ENCODE measurements around the gene IMP3. TPM values are rescaled to one million over a fixed set of nuclear protein-coding genes. Genes with fewer than 3 reads are reported as not detected.
A peak's percentile ranks its signal among the peaks of the same experiment; 100 is the strongest.

IMP3 gene
- total and polyA plus RNA-seq, 9 of the 15 experiments (the other 6 are each of a cell fraction or from before 2014, with no cell fraction given), result 14.5 to 160 (median 74.4) TPM

DNA sequence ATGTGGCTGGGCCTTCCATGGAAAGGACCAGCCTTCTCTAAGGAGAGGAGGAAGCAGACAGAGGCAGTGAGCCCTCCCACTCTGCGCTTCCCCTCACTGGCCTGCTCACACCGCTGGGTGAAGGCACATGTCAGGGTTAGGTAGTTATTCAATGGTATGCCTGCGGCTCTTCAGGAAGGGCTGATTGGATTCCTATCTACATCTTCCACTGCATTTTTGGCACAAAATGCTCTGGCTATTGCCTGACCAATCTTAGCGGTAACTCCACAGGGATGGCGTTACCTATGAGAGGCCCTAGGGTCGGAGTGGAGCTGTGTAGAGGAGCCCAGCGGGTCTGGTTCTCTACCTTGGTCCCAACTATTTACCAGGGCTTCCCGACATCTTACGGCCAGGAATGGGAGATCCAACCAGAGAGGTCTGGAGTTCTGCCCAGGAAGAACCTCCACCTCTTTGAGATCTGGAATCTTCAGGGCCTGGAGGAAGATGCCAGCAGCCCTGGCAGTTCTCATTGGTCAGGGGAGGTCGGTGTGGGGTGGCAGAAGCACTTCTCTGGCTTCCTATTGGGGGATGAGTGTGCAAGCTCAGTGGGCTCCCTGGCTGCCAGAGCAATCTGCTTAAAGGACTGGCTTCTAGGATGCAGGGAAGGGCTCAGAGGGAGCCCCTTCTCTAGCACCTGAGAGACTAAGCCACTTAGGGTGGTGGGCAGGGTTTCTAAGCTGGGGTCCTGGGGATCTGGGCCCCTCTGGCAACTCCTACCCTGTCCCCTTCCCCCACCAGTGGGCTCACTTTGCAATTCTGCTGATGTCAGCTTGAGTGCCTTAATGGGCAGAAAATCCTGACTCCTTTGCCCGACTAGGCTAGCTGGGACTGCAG lies 31.9 kb upstream of the IMP3 start (continued):
- TF ChIP-seq MYC (IDR thresholded peaks at IDR 0.05; ENCODE audit: low read depth, low read length) (no peak), MYC (CRISPR knock-in tag; IDR thresholded peaks at IDR 0.05; ENCODE audit: borderline replicate concordance, low read depth) (no peak)

- intact Hi-C loops (cut with micrococcal nuclease) (no loop called here), in situ Hi-C loops (cut with MboI) (loop anchor here (10.0 kb wide), 1 partner anchor 645 kb away; the partner anchor contains the start of gene PPCDC)
- no peak overlapping the region for H2AFZ ChIP-seq (ENCODE audit: low read depth, low read length)
- no TSS peak for BruUV-seq (replicated peaks)
- H4K20me1 ChIP-seq (replicated peaks; ENCODE audit: control insufficient read depth, insufficient read depth, low read length), result peaks cover 6% of the 10 kb centered on the region
- H3K27ac ChIP-seq (ENCODE audit: extremely low read depth, low read depth, low read length), result no peak overlapping the region
- peak overlapping the region in 1 of 2 experiments; percentile 83; a peak in 3 of 4 replicates for H3K9ac ChIP-seq (ENCODE audit: insufficient read depth in 1 of 2, low read depth in 2 of 2, low read length in 2 of 2)
- no peaks in the 10 kb centered on the region for H3K79me2 ChIP-seq (ENCODE audit: control insufficient read depth, insufficient read depth, low read length)
- FAIRE-seq (peak; percentile 42), DNase-seq (ENCODE audit: extremely low read depth in 1 of 4, low spot score in 3 of 4) (peak in 2 of 4 experiments; percentile 53 to 59), ATAC-seq (peak; percentile 62)
- peaks cover 10 to 37% of the 10 kb centered on the region in 2 experiments; a peak in 4 of 5 replicates for H3K4me1 ChIP-seq (replicated peaks in 1 of 2; ENCODE audit: control insufficient read depth in 2 of 2, insufficient read depth in 2 of 2, low read length in 2 of 2)
- no peaks in the 10 kb centered on the region for H3K9me3 ChIP-seq (replicated peaks; ENCODE audit: control insufficient read depth, insufficient read depth, low read depth, low read length)
- no peaks in the 10 kb centered on the region for H3K27me3 ChIP-seq (ENCODE audit: control insufficient read depth in 2 of 2, insufficient read depth in 2 of 2, low read length in 2 of 2)
- no peak overlapping the region for H3K4me2 ChIP-seq (ENCODE audit: insufficient read depth, low read length)
- WGBS (ENCODE audit: insufficient coverage, low coverage, missing lambda C conversion rate), result 6% methylated on average over 6 of the region's 6 CpGs
- H3K36me3 ChIP-seq (ENCODE audit: control insufficient read depth, insufficient read depth, low read length), result no peaks in the 10 kb centered on the region
- no peak overlapping the region for H3K4me3 ChIP-seq
- ChIA-PET POLR2A (interaction anchor here (1.3 to 1.4 kb wide), 2 partner anchors 9 to 22 kb away, joined by 3 to 14 read pairs; partner anchors contain the start of gene SNX33), CTCF (ENCODE audit: low intra/inter-chr PET ratio) (no interaction called here)
- peaks cover 3% of the 10 kb centered on the region for H3K9me1 ChIP-seq (ENCODE audit: control insufficient read depth, insufficient read depth, low read length)
- TF ChIP-seq, protein P1, sequence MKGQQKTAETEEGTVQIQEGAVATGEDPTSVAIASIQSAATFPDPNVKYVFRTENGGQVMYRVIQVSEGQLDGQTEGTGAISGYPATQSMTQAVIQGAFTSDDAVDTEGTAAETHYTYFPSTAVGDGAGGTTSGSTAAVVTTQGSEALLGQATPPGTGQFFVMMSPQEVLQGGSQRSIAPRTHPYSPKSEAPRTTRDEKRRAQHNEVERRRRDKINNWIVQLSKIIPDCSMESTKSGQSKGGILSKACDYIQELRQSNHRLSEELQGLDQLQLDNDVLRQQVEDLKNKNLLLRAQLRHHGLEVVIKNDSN (CRISPR knock-in tag; IDR thresholded peaks at IDR 0.05), result no peak
- TF ChIP-seq TBL1XR1 (IDR thresholded peaks at IDR 0.05; ENCODE audit: low read length in 2 of 2) (no peak), CBFA2T3 (IDR thresholded peaks at IDR 0.05) (peak; percentile 75), TEAD4 (IDR thresholded peaks at IDR 0.05; ENCODE audit: low read length) (no peak), TEAD4 (CRISPR knock-in tag; IDR thresholded peaks at IDR 0.05; ENCODE audit: borderline replicate concordance) (no peak), RBM39 (optimal IDR thresholded peaks at IDR 0.05; ENCODE audit: low read depth, low read length) (no peak), CBX3 (IDR thresholded peaks at IDR 0.05; ENCODE audit: borderline replicate concordance in 1 of 2, low read length in 2 of 2) (no peak), CTCFL (IDR thresholded peaks at IDR 0.05; ENCODE audit: borderline replicate concordance, insufficient read depth, low read depth, low read length, poor library complexity, severe bottlenecking) (no peak), CHD4 (IDR thresholded peaks at IDR 0.05; ENCODE audit: insufficient read depth, insufficient replicate concordance, low read depth, low read length, poor library complexity, severe bottlenecking) (no peak), SNIP1 (IDR thresholded peaks at IDR 0.05; ENCODE audit: low read depth) (no peak), HMG20A (CRISPR knock-in tag; conservative IDR thresholded peaks at IDR 0.05) (no peak), TAL1 (IDR thresholded peaks at IDR 0.05) (peak; percentile 32; the same call in 1 of the 2 replicates), HNRNPL (IDR thresholded peaks at IDR 0.05; ENCODE audit: low read depth, low read length) (no peak)
- TF ChIP-seq, protein P2, sequence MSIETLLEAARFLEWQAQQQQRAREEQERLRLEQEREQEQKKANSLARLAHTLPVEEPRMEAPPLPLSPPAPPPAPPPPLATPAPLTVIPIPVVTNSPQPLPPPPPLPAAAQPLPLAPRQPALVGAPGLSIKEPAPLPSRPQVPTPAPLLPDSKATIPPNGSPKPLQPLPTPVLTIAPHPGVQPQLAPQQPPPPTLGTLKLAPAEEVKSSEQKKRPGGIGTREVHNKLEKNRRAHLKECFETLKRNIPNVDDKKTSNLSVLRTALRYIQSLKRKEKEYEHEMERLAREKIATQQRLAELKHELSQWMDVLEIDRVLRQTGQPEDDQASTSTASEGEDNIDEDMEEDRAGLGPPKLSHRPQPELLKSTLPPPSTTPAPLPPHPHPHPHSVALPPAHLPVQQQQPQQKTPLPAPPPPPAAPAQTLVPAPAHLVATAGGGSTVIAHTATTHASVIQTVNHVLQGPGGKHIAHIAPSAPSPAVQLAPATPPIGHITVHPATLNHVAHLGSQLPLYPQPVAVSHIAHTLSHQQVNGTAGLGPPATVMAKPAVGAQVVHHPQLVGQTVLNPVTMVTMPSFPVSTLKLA (conservative IDR thresholded peaks at IDR 0.05), result no peak
Observed at GRCh38 chr15:75669879-75670212, 29.8 kb upstream of the IMP3 start.
